GM19025 (cell line): Measurements from ENCODE around the gene RAI14.

Experiments used
- ATAC-seq: cut with Tn5 transposase; IDR thresholded peaks from one replicate; pipeline ENCODE4 v1.9.1; 2021; ENCODE audit warnings: mild to moderate bottlenecking, low read depth, moderate library complexity; ENCODE audit not compliant: unreplicated experiment

RAI14 gene

DNA sequence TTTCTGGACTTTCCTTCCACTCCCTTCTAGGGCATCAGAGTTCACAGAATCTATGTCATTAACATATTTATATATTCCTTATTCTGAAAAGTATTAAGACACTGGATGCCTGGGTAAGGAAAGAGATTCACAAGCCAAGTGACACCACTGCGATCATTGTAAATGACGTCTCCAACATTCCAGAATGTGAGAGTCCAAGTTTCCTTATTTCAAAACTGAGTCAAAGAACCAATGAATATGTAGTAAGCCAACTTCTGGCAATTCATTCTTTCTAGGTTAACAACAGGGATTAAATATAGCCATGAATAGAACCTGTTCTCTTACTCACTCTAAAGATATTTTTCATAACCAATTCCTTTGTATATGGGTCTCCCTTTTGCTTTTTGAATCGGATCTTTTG lies 18.1 kb downstream of the RAI14 start:
- no peak for ATAC-seq

DNA sequence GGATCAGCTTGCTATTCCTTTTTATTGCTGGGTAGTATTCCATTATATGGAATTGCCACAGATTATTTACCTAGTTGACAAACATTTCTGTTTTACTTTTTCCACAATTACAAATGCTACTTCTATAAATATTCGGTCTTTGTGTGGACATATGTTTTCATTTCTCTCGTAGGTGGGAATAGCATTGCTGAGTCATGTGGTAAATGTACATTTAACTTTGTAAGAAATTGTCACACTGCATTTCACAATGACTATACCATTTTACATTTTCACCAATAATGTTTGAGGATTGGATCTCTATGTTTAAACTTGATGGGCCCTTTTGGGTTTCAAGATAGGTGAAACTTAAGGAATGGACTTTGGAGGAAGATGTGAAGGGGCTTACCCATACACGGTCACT lies 19.7 kb downstream of the RAI14 start:
- no peak for ATAC-seq

DNA sequence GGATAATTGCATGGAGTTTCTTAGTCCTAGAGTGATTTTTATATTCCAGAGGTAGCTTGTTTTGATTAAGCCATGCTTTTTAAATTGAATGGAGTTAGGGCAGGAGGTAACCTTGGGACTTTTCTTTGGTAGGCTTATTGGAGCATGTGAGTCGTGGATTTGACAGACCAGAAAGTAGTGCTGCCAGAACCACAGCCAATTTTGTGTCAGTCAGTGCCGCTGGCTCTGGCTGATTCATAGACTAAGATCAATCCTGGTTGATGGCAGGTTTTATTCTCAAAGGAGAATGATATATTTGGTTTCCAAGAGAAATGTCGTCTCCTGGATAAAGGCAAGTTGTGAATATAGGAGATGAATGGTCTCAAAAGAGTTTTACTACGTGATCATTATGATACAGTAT lies 20.3 kb downstream of the RAI14 start:
- no peak for ATAC-seq

DNA sequence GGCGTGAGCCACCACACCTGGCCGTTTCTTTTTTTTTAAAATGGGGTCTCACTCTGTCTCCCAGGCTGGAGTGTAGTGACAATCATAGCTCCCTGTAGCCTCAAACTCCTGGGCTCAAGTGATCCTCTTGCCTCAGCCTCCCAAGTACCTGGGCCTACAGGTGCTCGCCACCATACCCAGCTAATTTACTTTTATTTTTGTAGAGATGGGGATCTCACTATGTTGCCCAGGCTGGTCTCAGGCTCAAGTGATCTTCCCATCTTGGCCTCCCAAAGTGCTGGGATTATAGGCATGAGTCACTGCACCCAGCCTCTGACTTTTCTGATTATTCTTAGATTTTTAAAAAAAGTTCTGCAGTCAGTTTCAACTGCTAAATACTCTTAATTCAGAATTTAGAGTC lies 21.3 kb downstream of the RAI14 start:
- ATAC-seq: no peak

DNA sequence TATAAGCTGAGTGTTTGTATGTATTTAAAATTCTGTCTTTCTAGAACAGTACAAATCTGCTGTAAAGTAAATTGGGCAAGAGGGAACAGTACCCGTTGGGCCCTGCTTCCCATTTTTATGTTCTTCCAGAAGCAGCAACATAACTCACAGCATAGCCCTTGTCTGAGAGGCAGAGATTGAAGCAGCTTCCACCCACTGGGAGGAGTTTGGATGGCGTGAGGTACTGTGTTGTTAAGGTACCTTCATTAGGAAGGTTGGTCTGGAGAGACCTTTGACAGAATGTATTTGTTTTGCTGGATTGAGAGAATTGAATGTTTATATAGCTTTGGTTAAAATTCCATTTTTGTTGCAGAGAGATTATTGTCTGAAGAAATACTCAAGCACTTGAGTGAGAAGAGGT lies 24.8 kb downstream of the RAI14 start:
- no peak for ATAC-seq

DNA sequence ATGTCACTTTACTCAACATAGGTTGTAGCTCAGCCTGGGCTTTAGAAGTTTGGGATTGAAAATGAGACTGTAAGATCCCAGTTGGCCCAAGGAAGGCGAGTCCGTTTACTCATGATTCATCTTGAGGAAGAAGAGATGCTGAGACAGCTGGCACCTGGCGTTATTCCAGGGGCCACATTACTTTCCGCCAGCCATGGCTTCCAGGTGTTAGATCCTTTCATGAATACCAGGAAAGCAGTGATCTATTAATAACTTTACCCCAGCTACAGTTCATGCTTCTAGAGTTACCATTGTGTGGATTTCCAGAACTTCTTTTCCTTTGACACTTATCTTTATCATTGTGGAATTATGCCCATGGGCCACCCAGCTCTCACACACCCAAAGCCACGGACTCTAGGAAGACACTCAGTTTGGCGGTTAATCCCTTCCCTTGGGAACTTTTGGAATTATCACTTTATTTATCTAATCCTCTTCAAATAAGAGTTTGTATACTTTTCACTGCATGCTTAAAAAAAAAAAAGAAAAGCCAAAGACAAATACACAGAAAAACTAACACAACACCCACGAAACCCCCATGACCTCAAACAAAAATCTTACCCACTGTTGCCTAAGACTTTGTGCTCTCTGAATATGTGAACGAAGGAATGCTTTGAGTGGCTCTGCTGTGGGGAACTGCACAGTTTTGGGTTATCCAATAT lies 26.9 kb downstream of the RAI14 start:
- no peak for ATAC-seq

DNA sequence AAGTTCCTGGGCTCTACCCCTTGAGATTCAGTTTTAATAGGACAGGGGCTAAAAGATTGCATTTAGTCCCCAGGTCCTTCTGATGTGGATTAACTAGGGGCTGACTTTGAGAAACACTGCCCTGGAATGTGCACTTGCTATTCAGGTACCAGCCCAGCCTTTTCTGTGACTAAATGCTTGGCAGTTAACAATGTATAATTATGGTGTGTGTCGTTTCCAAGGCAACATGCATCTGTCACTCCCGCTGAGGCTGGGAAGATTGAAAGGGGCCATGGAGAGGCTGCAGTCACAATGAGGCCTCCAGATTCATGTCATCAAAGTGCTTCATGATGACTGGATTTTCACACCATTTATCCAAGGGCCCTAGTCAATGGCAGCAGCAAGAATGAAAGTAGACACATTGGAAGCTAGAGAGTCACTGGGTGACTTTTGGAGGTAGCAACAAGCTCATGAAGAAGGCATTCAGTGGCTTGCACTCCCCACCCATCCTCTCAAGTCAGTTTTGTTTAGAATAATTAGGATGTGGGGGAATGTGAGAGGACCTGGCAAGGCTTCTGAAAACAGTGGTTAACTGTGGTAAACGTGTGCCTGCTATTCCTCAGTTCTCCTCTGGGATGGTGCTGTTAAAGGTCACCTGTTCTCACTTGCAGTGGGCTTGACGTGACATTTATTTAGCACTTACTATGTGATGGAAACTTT lies 28.3 kb downstream of the RAI14 start:
- no peak for ATAC-seq

DNA sequence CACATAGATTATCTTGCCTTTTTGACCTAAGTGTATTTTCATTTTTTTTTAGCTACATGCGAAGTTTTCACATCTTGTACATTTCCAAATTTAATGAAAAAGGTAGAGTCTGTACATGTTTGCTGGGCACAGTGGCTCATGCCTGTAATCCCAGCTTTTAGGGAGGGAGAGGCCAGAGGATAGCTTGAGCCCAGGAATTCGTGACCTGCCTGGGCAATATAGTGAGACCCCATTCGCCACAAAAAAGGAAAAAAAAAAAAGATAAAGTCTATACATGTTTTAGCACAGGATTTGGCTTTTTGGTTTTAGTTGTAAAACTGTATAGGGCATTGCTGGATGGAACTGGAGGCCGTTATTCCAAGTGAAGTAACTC lies 28.8 kb downstream of the RAI14 start:
- no peak for ATAC-seq

DNA sequence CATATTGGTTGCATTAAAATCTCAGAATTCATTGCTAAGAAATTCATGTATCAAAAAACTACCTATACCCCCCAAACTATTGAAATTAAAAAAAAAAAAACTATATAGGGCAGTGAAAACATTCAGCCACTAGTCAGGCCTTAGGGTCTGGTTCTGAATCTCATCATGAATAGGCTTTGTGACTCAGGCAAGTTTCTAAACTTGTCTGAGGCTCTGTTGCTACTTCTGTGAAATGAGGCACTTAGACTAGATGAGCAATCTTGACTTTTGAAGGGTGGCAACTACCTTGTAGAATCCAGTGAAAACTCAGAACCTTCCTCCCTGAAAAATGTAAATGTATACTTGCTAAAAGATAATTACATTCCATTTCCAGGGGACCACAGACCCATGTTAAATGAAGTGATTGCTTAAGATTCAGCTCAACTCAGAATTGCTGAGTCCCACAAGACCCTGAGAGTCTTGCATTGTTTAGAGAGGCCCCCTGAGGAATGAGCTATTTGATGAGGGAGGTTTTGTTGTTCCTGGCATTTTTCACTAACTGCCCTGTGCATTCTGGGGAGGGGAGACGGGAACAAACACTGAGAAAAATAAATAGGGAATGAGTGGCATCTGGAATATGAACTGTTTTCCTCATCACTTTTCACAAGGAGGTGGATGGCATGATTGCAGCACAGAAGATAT lies 29.5 kb downstream of the RAI14 start:
- ATAC-seq: no peak

DNA sequence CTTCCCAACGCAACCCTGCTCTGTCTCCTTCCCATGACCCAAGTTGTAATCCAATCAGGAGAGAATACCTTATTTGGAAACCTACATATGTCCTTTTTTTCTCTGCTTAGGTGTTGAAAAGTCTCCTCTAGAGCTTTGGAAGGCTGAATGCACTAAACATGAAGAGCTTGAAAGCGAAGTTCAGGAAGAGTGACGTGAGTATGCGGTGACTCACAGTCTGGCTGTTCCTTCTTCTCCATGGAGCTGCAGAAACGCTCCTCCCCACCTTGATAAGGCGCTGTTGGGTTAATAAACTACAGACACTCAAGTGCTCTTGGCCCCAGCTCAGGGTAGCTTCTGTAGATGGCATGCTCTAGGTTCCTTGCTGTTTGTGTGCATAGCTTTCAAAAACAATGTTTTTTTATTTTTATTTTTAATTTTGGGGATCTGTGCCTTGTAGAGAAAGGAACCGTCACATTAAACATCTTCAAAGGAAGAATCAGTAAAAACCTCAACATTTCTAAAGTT lies 30.7 kb downstream of the RAI14 start:
- ATAC-seq: no peak

DNA sequence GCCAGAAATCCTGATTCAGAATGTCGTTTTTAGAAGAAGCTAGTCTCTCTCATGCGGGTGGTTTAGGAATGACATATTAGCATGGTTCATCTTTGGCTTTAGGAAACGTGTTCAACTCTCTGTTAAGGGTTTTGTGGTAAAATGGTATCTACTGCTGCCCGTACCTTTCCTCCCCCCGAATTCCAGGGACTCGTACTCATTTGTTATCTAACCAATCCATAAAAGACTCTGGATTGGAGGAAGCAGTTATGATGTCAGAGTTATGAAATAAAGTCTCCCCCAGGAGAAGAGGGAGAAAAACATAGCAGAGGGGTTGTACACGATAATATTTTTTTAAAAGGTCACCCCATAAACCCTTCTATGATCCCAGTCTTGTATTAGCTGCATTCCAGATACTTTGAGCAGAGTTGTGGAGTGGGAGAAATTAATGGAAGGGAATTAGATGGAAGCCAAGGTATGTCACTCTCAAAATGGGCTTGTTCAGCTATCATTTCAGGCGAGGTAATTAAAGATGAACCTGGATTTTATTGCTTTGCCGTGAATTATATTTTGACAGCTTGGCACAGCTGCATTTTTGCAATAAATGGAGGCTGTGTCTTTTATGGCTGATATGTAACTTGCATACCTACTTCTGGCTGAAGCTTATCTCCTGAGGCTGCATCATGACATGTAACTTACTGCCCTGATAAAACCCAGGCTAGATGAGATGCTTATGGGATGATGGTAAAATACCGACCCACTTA lies 31.3 kb downstream of the RAI14 start:
- no peak for ATAC-seq

DNA sequence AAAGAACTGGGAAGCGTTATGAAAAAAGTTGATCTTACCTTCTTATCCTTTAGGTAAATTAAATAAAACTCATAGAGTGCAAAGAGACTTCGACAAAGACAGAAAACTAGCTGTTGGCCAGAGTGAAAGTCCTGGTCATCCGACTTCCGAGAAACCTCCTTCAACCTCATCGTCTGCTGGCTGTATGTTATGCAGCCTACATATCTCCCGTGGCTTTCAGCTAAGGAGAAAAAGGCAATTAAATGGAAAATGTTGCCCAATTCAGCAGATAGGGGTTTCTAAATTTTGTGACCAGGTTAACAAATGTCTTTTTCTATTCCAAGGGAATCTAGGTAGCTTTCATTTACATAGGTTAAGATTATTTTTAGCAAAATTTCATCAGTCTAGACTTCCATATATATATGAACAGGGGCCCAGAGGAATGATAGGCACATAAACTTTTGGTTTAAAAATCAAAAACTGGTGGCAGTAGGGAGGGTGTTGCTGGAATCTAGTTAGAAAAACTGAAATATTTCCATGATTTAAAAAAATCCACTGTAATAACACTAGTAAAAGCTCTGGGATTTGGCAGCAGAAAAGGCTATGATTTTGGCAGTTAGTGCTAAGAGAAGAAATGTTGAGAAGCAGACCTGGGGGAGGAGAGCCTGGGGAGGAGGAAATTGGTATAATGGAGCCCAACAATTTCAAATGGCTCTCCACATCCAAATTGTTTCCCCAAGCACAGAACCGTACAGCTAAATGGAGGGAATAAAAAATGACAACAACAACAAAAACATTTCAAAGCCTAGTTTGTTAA lies 32.1 kb downstream of the RAI14 start:
- ATAC-seq: no peak

DNA sequence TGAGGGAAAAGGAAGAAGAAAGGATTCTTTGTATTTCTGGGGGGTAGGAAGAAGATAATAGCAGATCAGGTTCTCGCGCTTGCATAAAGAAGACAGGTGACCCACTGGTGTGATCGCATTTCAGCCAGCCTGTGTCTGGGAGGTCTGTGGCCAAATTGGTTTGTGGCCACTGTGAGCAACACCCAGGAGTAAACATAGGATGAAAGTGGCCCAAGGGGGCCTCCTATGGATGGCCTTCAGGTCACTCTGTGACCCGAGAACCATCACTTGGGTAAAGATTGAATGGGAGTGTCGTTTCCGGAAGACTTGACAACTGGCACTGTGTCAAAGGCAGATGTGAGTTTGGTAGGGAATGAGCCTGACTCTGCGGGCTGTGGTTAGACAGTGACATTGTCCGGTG lies 34.2 kb downstream of the RAI14 start:
- no peak for ATAC-seq

DNA sequence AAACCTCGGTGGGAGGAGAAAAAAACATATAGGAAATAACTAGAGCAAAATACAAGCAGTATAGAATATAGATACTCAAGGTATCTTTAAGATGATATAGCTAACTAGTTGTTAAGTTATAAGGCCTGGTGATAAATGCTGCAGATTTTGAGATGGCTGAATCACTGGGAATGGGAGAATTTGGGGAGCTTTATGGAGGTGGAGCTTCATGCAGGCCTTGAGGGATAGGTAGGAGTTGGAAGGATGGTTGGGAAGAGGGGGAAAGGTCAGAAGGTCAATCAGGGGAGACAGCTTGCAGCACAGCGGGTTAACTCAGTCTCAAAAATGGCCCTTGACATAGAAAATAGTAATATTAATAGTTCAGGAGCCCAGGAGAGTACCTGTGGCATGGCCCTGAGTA lies 34.8 kb downstream of the RAI14 start:
- no peak for ATAC-seq

DNA sequence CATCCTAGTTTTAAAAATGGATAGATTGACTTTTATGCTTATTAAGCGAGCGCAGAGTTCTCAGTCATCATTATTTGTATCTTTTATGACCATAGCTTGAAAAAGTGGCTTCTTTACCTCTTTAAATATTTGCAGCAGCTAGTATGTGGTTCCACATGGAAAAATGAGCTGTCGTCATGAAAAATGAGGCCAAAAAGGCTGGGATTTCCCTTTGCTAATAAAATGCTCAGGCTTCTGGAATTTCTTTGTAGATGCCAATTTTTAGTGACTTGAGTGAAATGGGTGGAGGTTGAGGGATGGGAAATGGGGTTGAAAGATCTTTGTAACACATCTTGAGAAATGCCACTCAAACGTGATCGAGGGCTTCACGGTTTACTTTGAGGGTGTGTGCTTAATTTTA lies 35.2 kb downstream of the RAI14 start:
- ATAC-seq: no peak

DNA sequence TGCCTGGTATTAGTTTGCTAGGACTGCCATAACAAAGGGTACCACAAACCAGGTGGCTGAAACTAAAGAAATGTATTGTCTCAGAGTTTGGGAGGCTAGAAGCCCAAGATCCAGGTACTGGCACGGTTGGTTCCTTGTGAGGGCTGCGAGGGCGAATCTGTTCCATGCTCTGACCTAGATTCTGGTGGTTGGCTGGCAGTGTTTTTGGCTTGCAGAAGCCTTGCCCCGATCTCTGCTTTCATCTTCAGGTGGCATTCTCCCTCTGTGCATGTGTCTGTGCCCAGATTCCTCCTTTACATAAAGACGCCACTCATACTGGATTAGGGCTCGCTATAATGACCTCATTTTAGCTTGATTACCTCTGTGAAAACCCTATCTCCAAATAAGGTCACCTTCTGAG lies 36.7 kb downstream of the RAI14 start:
- ATAC-seq: no peak

DNA sequence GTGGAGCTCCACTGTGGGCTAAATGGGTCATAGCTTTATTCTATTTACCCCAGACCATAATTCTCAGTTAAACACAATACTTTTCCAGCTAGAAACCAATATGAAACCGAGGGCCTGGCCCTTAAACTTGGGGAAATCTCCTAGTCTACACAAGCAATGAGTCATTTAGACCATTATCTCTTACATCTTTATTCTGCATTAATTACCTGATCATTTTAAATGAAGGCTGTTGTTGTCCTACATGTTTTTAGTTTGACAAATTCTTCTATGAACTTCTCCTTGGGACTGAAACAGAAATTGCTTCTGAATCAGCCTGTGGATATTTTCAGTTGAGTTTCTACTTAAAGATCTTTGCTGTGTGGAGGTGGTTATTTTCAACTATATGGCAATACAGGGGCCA lies 37.9 kb downstream of the RAI14 start:
- no peak for ATAC-seq

DNA sequence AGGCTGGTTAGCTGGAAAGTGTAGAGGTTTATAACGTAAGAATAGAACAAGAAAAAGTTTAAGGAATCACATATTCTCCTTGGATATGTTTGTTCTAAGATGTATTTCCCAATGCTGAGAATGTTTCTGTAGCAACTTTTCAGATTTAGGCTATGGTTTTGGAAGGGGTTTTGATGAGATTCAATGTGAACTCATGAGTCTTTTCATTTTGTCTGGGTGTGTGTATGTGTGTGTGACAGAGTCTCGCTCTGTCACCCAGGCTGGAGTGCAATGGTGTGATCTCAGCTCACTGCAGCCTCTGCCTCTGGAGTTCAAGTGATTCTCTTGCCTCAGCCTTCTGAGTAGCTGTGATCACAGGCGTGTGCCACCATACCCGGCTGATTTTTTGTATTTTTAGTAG lies 38.6 kb downstream of the RAI14 start:
- no peak for ATAC-seq

DNA sequence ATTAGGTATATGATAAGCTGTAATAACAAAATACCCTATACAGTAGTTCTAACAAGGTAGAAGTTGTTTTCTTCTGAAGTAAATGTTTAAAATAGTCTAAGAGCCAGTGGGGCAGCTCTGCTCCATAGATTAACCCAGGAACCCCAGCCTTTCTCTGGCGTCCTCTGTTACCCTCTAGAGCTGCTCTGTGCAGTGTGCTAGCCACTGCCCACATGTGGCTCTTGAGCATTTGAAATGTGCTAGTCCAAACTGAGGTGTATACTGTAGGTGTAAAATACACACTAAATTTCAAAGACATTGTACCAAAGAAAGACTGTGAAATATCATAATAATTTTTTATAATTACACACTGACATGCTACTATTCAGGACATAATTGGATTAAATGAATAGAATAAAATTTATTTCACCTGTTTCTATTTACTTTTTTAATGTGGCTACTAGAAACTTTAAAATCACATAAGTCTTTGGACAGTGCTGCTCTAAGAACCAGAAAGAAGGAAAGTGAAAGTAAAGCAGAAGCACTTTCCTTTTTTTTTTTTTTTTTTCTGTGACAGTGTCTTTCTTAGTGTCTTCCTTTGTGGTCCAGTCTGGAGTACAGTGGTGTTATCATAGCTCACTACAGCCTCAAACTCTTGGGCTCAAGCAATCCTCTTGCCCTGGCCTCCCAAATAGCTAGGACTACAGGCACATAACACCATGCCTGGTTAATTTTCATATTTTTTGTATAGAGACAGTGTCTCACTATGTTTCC lies 39.3 kb downstream of the RAI14 start:
- no peak for ATAC-seq
